Vagina (tissue), 2 donors: ENCODE results near the gene TMEFF1. TPM values are rescaled to one million over a fixed set of nuclear protein-coding genes. Genes with fewer than 3 reads are reported as not detected.

Source experiments
- DNase-seq, 2 donors: peaks; one replicate each; pipeline ENCODE4 v3.0.0-alpha.2; 2017; ENCODE audit errors: extremely low spot score in 2 of 2
- H3K27ac ChIP-seq: fragments of 200-600 bp; sonication (generic); one replicate; pipeline ENCODE4 v1.5.1; 2019
- H3K27me3 ChIP-seq: fragments of 200-600 bp; sonication (generic); one replicate; pipeline ENCODE4 v1.5.1; 2019
- H3K36me3 ChIP-seq, 2 donors: fragments of 200-600 bp; sonication (generic); one replicate each; pipeline ENCODE4 v1.5.1; 2017 to 2019
- H3K4me1 ChIP-seq: fragments of 200-600 bp; sonication (generic); one replicate; pipeline ENCODE4 v1.5.1; 2019
- H3K4me3 ChIP-seq, 2 donors: fragments of 200-600 bp; sonication (generic); 1 replicate in 1 of 2; 2 replicates in 1 of 2; pipeline ENCODE4 v1.5.1; 2016 to 2019
- H3K9me3 ChIP-seq: fragments of 200-600 bp; sonication (generic); one replicate; pipeline ENCODE4 v1.5.1; 2019
- CTCF ChIP-seq, 3 experiments: fragments of 450-650 bp in 2 of 3; fragments of 200-600 bp in 1 of 3; sonication (generic) in 1 of 3; IDR thresholded peaks; one replicate each; pipeline ENCODE4 v1.5.1; 2017 to 2019; ENCODE audit warnings: antibody characterized with exemption in 3 of 3, mild to moderate bottlenecking in 2 of 3, moderate library complexity in 2 of 3
- POLR2A ChIP-seq, 2 donors: fragments of 450-650 bp; IDR thresholded peaks; one replicate each; pipeline ENCODE4 v1.6.1; 2017; ENCODE audit warnings: antibody characterized with exemption in 2 of 2, mild to moderate bottlenecking in 2 of 2, moderate library complexity in 2 of 2
- POLR2AphosphoS5 ChIP-seq, 2 donors: sonication (generic); formaldehyde crosslinking; IDR thresholded peaks; one replicate each; pipeline ENCODE4 v1.9.0; 2017; ENCODE audit warnings: antibody characterized with exemption in 2 of 2, mild to moderate bottlenecking in 2 of 2, low read depth in 1 of 2; ENCODE audit not compliant: insufficient read depth in 1 of 2
- intact Hi-C: fragments of 100-400 bp; cut with DNase I; formaldehyde crosslinking; loops from one replicate; pipeline ENCODE4 v1.15.1; 2023
- total RNA-seq: library from RNA; depleted of rRNA; stranded (reverse); fragments of >200 nt; gene quantifications from one replicate; pipeline ENCODE4 v1.2.3, GENCODE V29; 2016

Gene TMEFF1
- total RNA-seq, 1 donor from 2014 or later, result not detected

- H3K9me3 ChIP-seq, result no peaks in the 10 kb centered on the region
- H3K27ac ChIP-seq, result no peak overlapping the region
- no peak for TF ChIP-seq POLR2A (IDR thresholded peaks at IDR 0.05)
- no peak for TF ChIP-seq CTCF (IDR thresholded peaks at IDR 0.05)
- TF ChIP-seq POLR2AphosphoS5 (IDR thresholded peaks at IDR 0.05; ENCODE audit: insufficient read depth in 1 of 2, low read depth in 1 of 2), result no peak
- H3K36me3 ChIP-seq, result peaks cover 0 to 15% of the 10 kb centered on the region in 2 donors
- intact Hi-C loops, result loop anchor here (10.0 kb wide), 1 partner anchor 918 kb away; no protein-coding TSS in a partner anchor
- no peak overlapping the region for H3K4me3 ChIP-seq
- H3K4me1 ChIP-seq, result no peaks in the 10 kb centered on the region
- DNase-seq, result no peak
- no peaks in the 10 kb centered on the region for H3K27me3 ChIP-seq
Observed at GRCh38 chr9:100447041-100447440, 25.9 kb upstream of the TMEFF1 start.

GRCh38 chr9:100448266-100448665 lies 24.7 kb upstream of the TMEFF1 start:
- no peak for DNase-seq
- no peak overlapping the region for H3K4me3 ChIP-seq
- no peaks in the 10 kb centered on the region for H3K4me1 ChIP-seq
- no peaks in the 10 kb centered on the region for H3K27me3 ChIP-seq
- no peak for TF ChIP-seq POLR2AphosphoS5 (IDR thresholded peaks at IDR 0.05; ENCODE audit: insufficient read depth in 1 of 2, low read depth in 1 of 2)
- no peak for TF ChIP-seq POLR2A (IDR thresholded peaks at IDR 0.05)
- no peak for TF ChIP-seq CTCF (IDR thresholded peaks at IDR 0.05)
- peaks cover 0 to 26% of the 10 kb centered on the region in 2 donors for H3K36me3 ChIP-seq
- intact Hi-C loops, result loop anchor here (10.0 kb wide), 1 partner anchor 917 kb away; no protein-coding TSS in a partner anchor
- H3K27ac ChIP-seq, result no peak overlapping the region
- no peaks in the 10 kb centered on the region for H3K9me3 ChIP-seq

- Histone ChIP-seq H3K9me3 (no peaks in the 10 kb centered on the region), H3K4me3 (no peak overlapping the region), H3K4me1 (no peaks in the 10 kb centered on the region), H3K27me3 (no peaks in the 10 kb centered on the region), H3K36me3 (peaks cover 0 to 29% of the 10 kb centered on the region in 2 donors), H3K27ac (no peak overlapping the region)
- intact Hi-C loops, result loop anchor here (10.0 kb wide), 1 partner anchor 915 kb away; no protein-coding TSS in a partner anchor
- TF ChIP-seq POLR2A (IDR thresholded peaks at IDR 0.05) (no peak), CTCF (IDR thresholded peaks at IDR 0.05) (no peak), POLR2AphosphoS5 (IDR thresholded peaks at IDR 0.05; ENCODE audit: insufficient read depth in 1 of 2, low read depth in 1 of 2) (no peak)
- no peak for DNase-seq
Observed at GRCh38 chr9:100449420-100449819, 23.5 kb upstream of the TMEFF1 start.

GRCh38 chr9:100452894-100453293 lies 20.1 kb upstream of the TMEFF1 start:
- TF ChIP-seq POLR2AphosphoS5 (IDR thresholded peaks at IDR 0.05; ENCODE audit: insufficient read depth in 1 of 2, low read depth in 1 of 2), result no peak
- no peak for TF ChIP-seq POLR2A (IDR thresholded peaks at IDR 0.05)
- no peak for TF ChIP-seq CTCF (IDR thresholded peaks at IDR 0.05)
- no peaks in the 10 kb centered on the region for H3K9me3 ChIP-seq

GRCh38 chr9:100455470-100455869 lies 17.5 kb upstream of the TMEFF1 start:
- no peaks in the 10 kb centered on the region for H3K4me1 ChIP-seq
- no peak overlapping the region for H3K4me3 ChIP-seq
- no peaks in the 10 kb centered on the region for H3K9me3 ChIP-seq
- intact Hi-C loops, result no loop called here
- peaks cover 0 to 17% of the 10 kb centered on the region in 2 donors for H3K36me3 ChIP-seq
- DNase-seq, result no peak
- no peak overlapping the region for H3K27ac ChIP-seq
- no peaks in the 10 kb centered on the region for H3K27me3 ChIP-seq
- TF ChIP-seq CTCF (IDR thresholded peaks at IDR 0.05) (no peak), POLR2A (IDR thresholded peaks at IDR 0.05) (no peak), POLR2AphosphoS5 (IDR thresholded peaks at IDR 0.05; ENCODE audit: insufficient read depth in 1 of 2, low read depth in 1 of 2) (no peak)

More at GRCh38 chr9:100452894-100453293, 20.1 kb upstream of the TMEFF1 start:
- DNase-seq, result no peak
- no peak overlapping the region for H3K27ac ChIP-seq
- H3K27me3 ChIP-seq, result no peaks in the 10 kb centered on the region
- no peak overlapping the region for H3K4me3 ChIP-seq
- no peaks in the 10 kb centered on the region for H3K4me1 ChIP-seq
- intact Hi-C loops, result no loop called here
- peaks cover 0 to 25% of the 10 kb centered on the region in 2 donors for H3K36me3 ChIP-seq
